HG03095 (cell line): ENCODE measurements around the gene KRTAP5-7.
"Not testable (repeated sequence)": the region's sequence is repeated elsewhere in the genome, so short reads cannot be mapped to it uniquely, and the experiment has no call there.

ENCODE experiments used
- ATAC-seq: cut with Tn5 transposase; IDR thresholded peaks from one replicate; pipeline ENCODE4 v1.9.1; 2021; ENCODE audit warnings: moderate library complexity; ENCODE audit not compliant: unreplicated experiment

The KRTAP5-7 gene

GRCh38 chr11:71526796-71527575, at the start of gene KRTAP5-7:
Gene KRTAP5-7, plus strand, starts transcription at chr11:71527267. Its CDS starts 34 bp downstream, at chr11:71527301.
- not testable (repeated sequence) for ATAC-seq

GRCh38 chr11:71477641-71478527, 49.2 kb upstream of the KRTAP5-7 start:
- ATAC-seq = no peak

- no peak for ATAC-seq
These were observed 48.6 kb upstream of the KRTAP5-7 start for GRCh38 chr11:71478528-71478840.

- ATAC-seq = no peak
These were observed 45.7 kb upstream of the KRTAP5-7 start for GRCh38 chr11:71481101-71481960.

GRCh38 chr11:71482216-71482615, 44.9 kb upstream of the KRTAP5-7 start:
- ATAC-seq = no peak

- no peak for ATAC-seq
These were observed 44.2 kb upstream of the KRTAP5-7 start for GRCh38 chr11:71482746-71483364.

- no peak for ATAC-seq
These were observed 43.4 kb upstream of the KRTAP5-7 start for GRCh38 chr11:71483692-71484091.

GRCh38 chr11:71484248-71485062, 42.6 kb upstream of the KRTAP5-7 start:
- ATAC-seq = no peak

GRCh38 chr11:71485063-71485399, 42.0 kb upstream of the KRTAP5-7 start:
- no peak for ATAC-seq

- ATAC-seq = no peak
These were observed 41.6 kb upstream of the KRTAP5-7 start for GRCh38 chr11:71485466-71485865.

- ATAC-seq = no peak
These were observed 40.7 kb upstream of the KRTAP5-7 start for GRCh38 chr11:71486320-71486719.

GRCh38 chr11:71488681-71489270, 38.3 kb upstream of the KRTAP5-7 start:
- ATAC-seq = no peak

GRCh38 chr11:71489311-71490043, 37.6 kb upstream of the KRTAP5-7 start:
- ATAC-seq = no peak

GRCh38 chr11:71490044-71490730, 36.9 kb upstream of the KRTAP5-7 start:
- ATAC-seq = no peak

GRCh38 chr11:71490731-71491390, 36.2 kb upstream of the KRTAP5-7 start:
- ATAC-seq = no peak

GRCh38 chr11:71491531-71491930, 35.5 kb upstream of the KRTAP5-7 start:
- no peak for ATAC-seq

GRCh38 chr11:71491940-71492339, 35.1 kb upstream of the KRTAP5-7 start:
- ATAC-seq = no peak
